K562 (cell line): ENCODE results near the gene BHLHE40. TPM values are rescaled to one million over a fixed set of nuclear protein-coding genes. Genes with fewer than 3 reads are reported as not detected.

Experiments
- CC2D1A ChIP-seq: fragments of 450-650 bp; IDR thresholded peaks from 2 replicates; pipeline ENCODE4 v1.6.1; 2017; ENCODE audit warnings: mild to moderate bottlenecking
- MCM7 ChIP-seq, 2 experiments: fragments of 450-650 bp; IDR thresholded peaks; 2 replicates each; pipeline ENCODE4 v1.6.1; 2016 to 2018
- STAT5A ChIP-seq: IDR thresholded peaks from 2 replicates; pipeline ENCODE4 v1.6.1; 2012; ENCODE audit warnings: low read length, inconsistent platforms, borderline replicate concordance
- ZC3H4 ChIP-seq: sonication (generic); formaldehyde crosslinking; IDR thresholded peaks from 2 replicates; pipeline ENCODE4 v1.9.0; 2021; ENCODE audit warnings: missing genetic modification reagents, borderline replicate concordance
- polyA plus RNA-seq, 8 experiments: library from polyadenylated mRNA; depleted of rRNA in 4 of 8; stranded (reverse) in 5 of 8; unstranded in 3 of 8; fragments of >200 nt; fragmentation: Nextera tagmentation in 2 of 8; fragmentation: Illumina TruSeq in 1 of 8; extraction: Ambion mirVana in 2 of 8; extraction: Trizol in 1 of 8; gene quantifications; 2 replicates each; pipeline versions ENCODE4 v1.2.1 to v1.2.3, GENCODE V29; 2011 to 2014; ENCODE audit warnings: inconsistent platforms in 1 of 8, missing spikeins in 1 of 8
- total RNA-seq, 7 experiments: library from RNA; depleted of rRNA in 6 of 7; stranded (reverse); fragments of >200 nt in 6 of 7; fragmentation: Illumina TruSeq in 2 of 7; extraction: Trizol in 2 of 7; gene quantifications; 2 replicates each; pipeline versions ENCODE4 v1.2.1 to v1.2.3, GENCODE V29; 2011 to 2021; ENCODE audit warnings: low replicate concordance in 1 of 7
- TF ChIP-seq, protein P1 (sequence below), 2 experiments: IDR thresholded peaks; 2 replicates each; pipeline ENCODE4 v1.6.1; 2012; ENCODE audit warnings: improper control_type of control experiment in 2 of 2, low read depth in 2 of 2, low read length in 2 of 2, borderline replicate concordance in 1 of 2
- TF ChIP-seq, protein P2 (sequence below): fragments of 250-450 bp; sonication (Bioruptor Pico); IDR thresholded peaks from 2 replicates; pipeline ENCODE4 v1.8.0; 2021; ENCODE audit warnings: moderate library complexity, mild to moderate bottlenecking, inconsistent platforms
- TF ChIP-seq, protein P3 (sequence below), 2 experiments: fragments of 450-650 bp; IDR thresholded peaks; 2 replicates each; pipeline ENCODE4 v1.6.1; 2018; ENCODE audit warnings: mild to moderate bottlenecking in 2 of 2, low read depth in 1 of 2; ENCODE audit not compliant: partially characterized antibody in 2 of 2

BHLHE40 gene
- total and polyA plus RNA-seq, 9 of the 15 experiments (the other 6 are each of a cell fraction or from before 2014, with no cell fraction given): 12.0 to 83.9 (median 31.4) TPM

- TF ChIP-seq, protein P1, sequence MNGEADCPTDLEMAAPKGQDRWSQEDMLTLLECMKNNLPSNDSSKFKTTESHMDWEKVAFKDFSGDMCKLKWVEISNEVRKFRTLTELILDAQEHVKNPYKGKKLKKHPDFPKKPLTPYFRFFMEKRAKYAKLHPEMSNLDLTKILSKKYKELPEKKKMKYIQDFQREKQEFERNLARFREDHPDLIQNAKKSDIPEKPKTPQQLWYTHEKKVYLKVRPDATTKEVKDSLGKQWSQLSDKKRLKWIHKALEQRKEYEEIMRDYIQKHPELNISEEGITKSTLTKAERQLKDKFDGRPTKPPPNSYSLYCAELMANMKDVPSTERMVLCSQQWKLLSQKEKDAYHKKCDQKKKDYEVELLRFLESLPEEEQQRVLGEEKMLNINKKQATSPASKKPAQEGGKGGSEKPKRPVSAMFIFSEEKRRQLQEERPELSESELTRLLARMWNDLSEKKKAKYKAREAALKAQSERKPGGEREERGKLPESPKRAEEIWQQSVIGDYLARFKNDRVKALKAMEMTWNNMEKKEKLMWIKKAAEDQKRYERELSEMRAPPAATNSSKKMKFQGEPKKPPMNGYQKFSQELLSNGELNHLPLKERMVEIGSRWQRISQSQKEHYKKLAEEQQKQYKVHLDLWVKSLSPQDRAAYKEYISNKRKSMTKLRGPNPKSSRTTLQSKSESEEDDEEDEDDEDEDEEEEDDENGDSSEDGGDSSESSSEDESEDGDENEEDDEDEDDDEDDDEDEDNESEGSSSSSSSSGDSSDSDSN (IDR thresholded peaks at IDR 0.05; ENCODE audit: borderline replicate concordance in 1 of 2, low read depth in 2 of 2, low read length in 2 of 2): peak in 1 of 2 experiments; percentile 76; a peak in 2 of 4 replicates
- TF ChIP-seq MCM7 (IDR thresholded peaks at IDR 0.05) (no peak), ZC3H4 (CRISPR knock-in tag) (no peak), CC2D1A (peak; percentile 97), STAT5A (no peak; the same call in 1 of the 2 replicates)
- TF ChIP-seq, protein P2, sequence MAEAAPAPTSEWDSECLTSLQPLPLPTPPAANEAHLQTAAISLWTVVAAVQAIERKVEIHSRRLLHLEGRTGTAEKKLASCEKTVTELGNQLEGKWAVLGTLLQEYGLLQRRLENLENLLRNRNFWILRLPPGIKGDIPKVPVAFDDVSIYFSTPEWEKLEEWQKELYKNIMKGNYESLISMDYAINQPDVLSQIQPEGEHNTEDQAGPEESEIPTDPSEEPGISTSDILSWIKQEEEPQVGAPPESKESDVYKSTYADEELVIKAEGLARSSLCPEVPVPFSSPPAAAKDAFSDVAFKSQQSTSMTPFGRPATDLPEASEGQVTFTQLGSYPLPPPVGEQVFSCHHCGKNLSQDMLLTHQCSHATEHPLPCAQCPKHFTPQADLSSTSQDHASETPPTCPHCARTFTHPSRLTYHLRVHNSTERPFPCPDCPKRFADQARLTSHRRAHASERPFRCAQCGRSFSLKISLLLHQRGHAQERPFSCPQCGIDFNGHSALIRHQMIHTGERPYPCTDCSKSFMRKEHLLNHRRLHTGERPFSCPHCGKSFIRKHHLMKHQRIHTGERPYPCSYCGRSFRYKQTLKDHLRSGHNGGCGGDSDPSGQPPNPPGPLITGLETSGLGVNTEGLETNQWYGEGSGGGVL (CRISPR knock-in tag): no peak
- TF ChIP-seq, protein P3, sequence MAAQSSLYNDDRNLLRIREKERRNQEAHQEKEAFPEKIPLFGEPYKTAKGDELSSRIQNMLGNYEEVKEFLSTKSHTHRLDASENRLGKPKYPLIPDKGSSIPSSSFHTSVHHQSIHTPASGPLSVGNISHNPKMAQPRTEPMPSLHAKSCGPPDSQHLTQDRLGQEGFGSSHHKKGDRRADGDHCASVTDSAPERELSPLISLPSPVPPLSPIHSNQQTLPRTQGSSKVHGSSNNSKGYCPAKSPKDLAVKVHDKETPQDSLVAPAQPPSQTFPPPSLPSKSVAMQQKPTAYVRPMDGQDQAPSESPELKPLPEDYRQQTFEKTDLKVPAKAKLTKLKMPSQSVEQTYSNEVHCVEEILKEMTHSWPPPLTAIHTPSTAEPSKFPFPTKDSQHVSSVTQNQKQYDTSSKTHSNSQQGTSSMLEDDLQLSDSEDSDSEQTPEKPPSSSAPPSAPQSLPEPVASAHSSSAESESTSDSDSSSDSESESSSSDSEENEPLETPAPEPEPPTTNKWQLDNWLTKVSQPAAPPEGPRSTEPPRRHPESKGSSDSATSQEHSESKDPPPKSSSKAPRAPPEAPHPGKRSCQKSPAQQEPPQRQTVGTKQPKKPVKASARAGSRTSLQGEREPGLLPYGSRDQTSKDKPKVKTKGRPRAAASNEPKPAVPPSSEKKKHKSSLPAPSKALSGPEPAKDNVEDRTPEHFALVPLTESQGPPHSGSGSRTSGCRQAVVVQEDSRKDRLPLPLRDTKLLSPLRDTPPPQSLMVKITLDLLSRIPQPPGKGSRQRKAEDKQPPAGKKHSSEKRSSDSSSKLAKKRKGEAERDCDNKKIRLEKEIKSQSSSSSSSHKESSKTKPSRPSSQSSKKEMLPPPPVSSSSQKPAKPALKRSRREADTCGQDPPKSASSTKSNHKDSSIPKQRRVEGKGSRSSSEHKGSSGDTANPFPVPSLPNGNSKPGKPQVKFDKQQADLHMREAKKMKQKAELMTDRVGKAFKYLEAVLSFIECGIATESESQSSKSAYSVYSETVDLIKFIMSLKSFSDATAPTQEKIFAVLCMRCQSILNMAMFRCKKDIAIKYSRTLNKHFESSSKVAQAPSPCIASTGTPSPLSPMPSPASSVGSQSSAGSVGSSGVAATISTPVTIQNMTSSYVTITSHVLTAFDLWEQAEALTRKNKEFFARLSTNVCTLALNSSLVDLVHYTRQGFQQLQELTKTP (IDR thresholded peaks at IDR 0.05; ENCODE audit: low read depth in 1 of 2, partially characterized antibody in 2 of 2): peak in 1 of 2 experiments; percentile 67
These were observed 3.1 kb upstream of the BHLHE40 start (continued) for GRCh38 chr3:4976109-4976508.
